CD4-positive, alpha-beta T cell treated with Interleukin-1 beta for 1 hour (primary cell): Measurements from ENCODE around the gene KIF20B.
"Not testable (repeated sequence)": the region's sequence is repeated elsewhere in the genome, so short reads cannot be mapped to it uniquely, and the experiment has no call there.

ENCODE experiments used
- DNase-seq, 2 donors: peaks; one replicate each; pipeline ENCODE4 v3.0.0-alpha.2; 2020 to 2022

The KIF20B gene

GRCh38 chr10:89685936-89686335 lies 15.5 kb upstream of the KIF20B start:
- DNase-seq = no peak

GRCh38 chr10:89690027-89690426 lies 11.4 kb upstream of the KIF20B start:
- no peak for DNase-seq

- no peak for DNase-seq
Observed at GRCh38 chr10:89692416-89692815, 9.0 kb upstream of the KIF20B start.

GRCh38 chr10:89693176-89693575 lies 8.2 kb upstream of the KIF20B start:
- no peak for DNase-seq

- no peak for DNase-seq
Observed at GRCh38 chr10:89695307-89695706, 6.1 kb upstream of the KIF20B start.

GRCh38 chr10:89697946-89698345 lies 3.4 kb upstream of the KIF20B start:
- no peak for DNase-seq

- DNase-seq = no peak
Observed at GRCh38 chr10:89699581-89700064, 1.8 kb upstream of the KIF20B start.

GRCh38 chr10:89700923-89701241 lies 508 bp upstream of the KIF20B start:
- DNase-seq = no peak

GRCh38 chr10:89702121-89702480 lies 711 bp downstream of the KIF20B start:
- peak in 1 of 2 donors; percentile 28 for DNase-seq

- DNase-seq = no peak
Observed at GRCh38 chr10:89705466-89705865, 4.1 kb downstream of the KIF20B start.

- no peak for DNase-seq
Observed at GRCh38 chr10:89706011-89706410, 4.6 kb downstream of the KIF20B start.

GRCh38 chr10:89707372-89707771 lies 6.0 kb downstream of the KIF20B start:
- no peak for DNase-seq

- DNase-seq = no peak
Observed at GRCh38 chr10:89710753-89711152, 9.4 kb downstream of the KIF20B start.

- DNase-seq = no peak
Observed at GRCh38 chr10:89734616-89735015, 33.2 kb downstream of the KIF20B start.

- peak in 1 of 2 donors; percentile 20 for DNase-seq
Observed at GRCh38 chr10:89738551-89739209, 37.3 kb downstream of the KIF20B start.

GRCh38 chr10:89741126-89741762 lies 39.9 kb downstream of the KIF20B start:
- no peak for DNase-seq

GRCh38 chr10:89744026-89744425 lies 42.6 kb downstream of the KIF20B start:
- DNase-seq = no peak

GRCh38 chr10:89745903-89746302 lies 44.5 kb downstream of the KIF20B start:
- no peak for DNase-seq

GRCh38 chr10:89750441-89750840 lies 49.1 kb downstream of the KIF20B start:
- no peak for DNase-seq

- DNase-seq = no peak
Observed at GRCh38 chr10:89755374-89755773, 54.0 kb downstream of the KIF20B start.

- DNase-seq = no peak
Observed at GRCh38 chr10:89759531-89759930, 58.1 kb downstream of the KIF20B start.

- DNase-seq = not testable (repeated sequence)
Observed at GRCh38 chr10:89763671-89764070, 62.3 kb downstream of the KIF20B start.

- DNase-seq = no peak
Observed at GRCh38 chr10:89771684-89772083, 70.3 kb downstream of the KIF20B start.

GRCh38 chr10:89773081-89773480 lies 71.7 kb downstream of the KIF20B start:
- no peak for DNase-seq

GRCh38 chr10:89776665-89777064 lies 75.3 kb downstream of the KIF20B start:
- DNase-seq = no peak
